OCI-LY3 (cell line): Measurements from ENCODE around the gene COL6A5.

ENCODE experiments used
- H2AFZ ChIP-seq: fragments of 200-600, 300-600 bp; shearing (Covaris generic); 2 replicates; pipeline ENCODE4 v1.6.0; 2014; ENCODE audit warnings: antibody characterized with exemption, low read depth, low read length
- H3K27ac ChIP-seq: fragments of 200-600, 300-600 bp; sonication (generic); 2 replicates; pipeline ENCODE4 v1.5.1; 2014; ENCODE audit warnings: mild to moderate bottlenecking, low read length, moderate library complexity, mixed read lengths
- H3K27me3 ChIP-seq: fragments of 200-600, 300-600 bp; sonication (generic); 2 replicates; pipeline ENCODE4 v1.6.1; 2014; ENCODE audit warnings: low read depth, low read length, mixed read lengths
- H3K36me3 ChIP-seq: fragments of 200-600, 300-600 bp; sonication (generic); replicated peaks from 2 replicates; pipeline ENCODE3; 2014; ENCODE audit warnings: low read depth, low read length, mixed read lengths
- H3K4me1 ChIP-seq: fragments of 300-600, 200-600 bp; sonication (generic); 2 replicates; pipeline ENCODE4 v1.6.1; 2014; ENCODE audit warnings: low read length, mixed read lengths
- H3K4me2 ChIP-seq: fragments of 200-600, 300-600 bp; sonication (generic); 2 replicates; pipeline ENCODE4 v1.6.1; 2014; ENCODE audit warnings: low read length, mixed read lengths
- H3K4me3 ChIP-seq: fragments of 300-600, 200-600 bp; sonication (generic); 2 replicates; pipeline ENCODE4 v1.5.1; 2014; ENCODE audit warnings: antibody characterized with exemption, mild to moderate bottlenecking, low read length, moderate library complexity
- H3K79me2 ChIP-seq: fragments of 300-600, 200-600 bp; shearing (Covaris generic); 2 replicates; pipeline ENCODE4 v1.6.1; 2014; ENCODE audit warnings: mild to moderate bottlenecking, low read length, mixed read lengths
- H3K9ac ChIP-seq: fragments of 300-600, 200-600 bp; shearing (Covaris generic); 2 replicates; pipeline ENCODE4 v1.6.0; 2014; ENCODE audit warnings: mild to moderate bottlenecking, low read length, moderate library complexity
- H3K9me3 ChIP-seq: fragments of 200-600, 300-600 bp; shearing (Covaris generic); 2 replicates; pipeline ENCODE4 v1.6.1; 2014; ENCODE audit warnings: low read length, mixed read lengths; ENCODE audit not compliant: insufficient read depth
- H4K20me1 ChIP-seq: fragments of 200-600, 300-600 bp; sonication (generic); 2 replicates; pipeline ENCODE4 v1.6.1; 2016; ENCODE audit warnings: low read length, mixed read lengths; ENCODE audit not compliant: insufficient read depth
- EZH2phosphoT487 ChIP-seq: fragments of 200-600 bp; shearing (Covaris generic); IDR thresholded peaks from 2 replicates; pipeline ENCODE4 v1.6.1; 2018; ENCODE audit warnings: antibody characterized with exemption, mixed run types, low read depth
- TF ChIP-seq, protein P1 (sequence below): fragments of 200-600, 300-600 bp; sonication (generic); IDR thresholded peaks from 2 replicates; pipeline ENCODE4 v1.5.1; 2014; ENCODE audit warnings: antibody characterized with exemption, low read length, low read depth

The COL6A5 gene

DNA sequence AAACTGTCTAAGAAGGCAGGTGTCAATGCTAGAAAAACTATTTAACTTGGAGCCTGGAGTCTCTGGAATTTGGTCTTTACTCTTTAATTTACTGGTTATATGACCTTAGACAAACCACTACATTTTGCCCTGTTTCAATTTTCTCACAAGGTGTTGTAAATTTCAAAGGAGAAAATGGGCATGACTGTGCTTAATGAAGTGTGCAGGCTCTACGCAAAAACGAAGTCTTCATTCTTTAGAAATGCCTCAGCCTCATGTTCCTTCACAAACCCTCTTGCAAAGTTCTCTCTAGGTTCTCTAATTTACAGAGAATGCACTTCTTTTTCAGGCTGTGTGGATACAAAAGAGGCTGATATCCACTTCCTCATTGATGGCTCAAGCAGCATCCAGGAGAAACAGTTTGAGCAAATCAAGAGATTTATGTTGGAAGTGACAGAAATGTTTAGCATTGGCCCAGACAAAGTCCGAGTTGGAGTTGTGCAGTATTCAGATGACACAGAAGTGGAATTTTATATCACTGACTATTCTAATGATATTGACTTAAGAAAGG is 39.1 kb downstream of the COL6A5 start:
- H3K27me3 ChIP-seq: no peaks in the 10 kb centered on the region
- no peak overlapping the region for H3K4me2 ChIP-seq
- H2AFZ ChIP-seq: no peak overlapping the region
- no peak overlapping the region for H3K9ac ChIP-seq
- H3K27ac ChIP-seq: no peak overlapping the region
- no peaks in the 10 kb centered on the region for H3K36me3 ChIP-seq
- H3K4me3 ChIP-seq: no peak overlapping the region
- H3K9me3 ChIP-seq: no peaks in the 10 kb centered on the region
- no peaks in the 10 kb centered on the region for H3K79me2 ChIP-seq
- no peak for TF ChIP-seq EZH2phosphoT487
- TF ChIP-seq, protein P1, sequence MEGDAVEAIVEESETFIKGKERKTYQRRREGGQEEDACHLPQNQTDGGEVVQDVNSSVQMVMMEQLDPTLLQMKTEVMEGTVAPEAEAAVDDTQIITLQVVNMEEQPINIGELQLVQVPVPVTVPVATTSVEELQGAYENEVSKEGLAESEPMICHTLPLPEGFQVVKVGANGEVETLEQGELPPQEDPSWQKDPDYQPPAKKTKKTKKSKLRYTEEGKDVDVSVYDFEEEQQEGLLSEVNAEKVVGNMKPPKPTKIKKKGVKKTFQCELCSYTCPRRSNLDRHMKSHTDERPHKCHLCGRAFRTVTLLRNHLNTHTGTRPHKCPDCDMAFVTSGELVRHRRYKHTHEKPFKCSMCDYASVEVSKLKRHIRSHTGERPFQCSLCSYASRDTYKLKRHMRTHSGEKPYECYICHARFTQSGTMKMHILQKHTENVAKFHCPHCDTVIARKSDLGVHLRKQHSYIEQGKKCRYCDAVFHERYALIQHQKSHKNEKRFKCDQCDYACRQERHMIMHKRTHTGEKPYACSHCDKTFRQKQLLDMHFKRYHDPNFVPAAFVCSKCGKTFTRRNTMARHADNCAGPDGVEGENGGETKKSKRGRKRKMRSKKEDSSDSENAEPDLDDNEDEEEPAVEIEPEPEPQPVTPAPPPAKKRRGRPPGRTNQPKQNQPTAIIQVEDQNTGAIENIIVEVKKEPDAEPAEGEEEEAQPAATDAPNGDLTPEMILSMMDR: no peak
- H3K4me1 ChIP-seq: no peaks in the 10 kb centered on the region
- H4K20me1 ChIP-seq: no peaks in the 10 kb centered on the region

DNA sequence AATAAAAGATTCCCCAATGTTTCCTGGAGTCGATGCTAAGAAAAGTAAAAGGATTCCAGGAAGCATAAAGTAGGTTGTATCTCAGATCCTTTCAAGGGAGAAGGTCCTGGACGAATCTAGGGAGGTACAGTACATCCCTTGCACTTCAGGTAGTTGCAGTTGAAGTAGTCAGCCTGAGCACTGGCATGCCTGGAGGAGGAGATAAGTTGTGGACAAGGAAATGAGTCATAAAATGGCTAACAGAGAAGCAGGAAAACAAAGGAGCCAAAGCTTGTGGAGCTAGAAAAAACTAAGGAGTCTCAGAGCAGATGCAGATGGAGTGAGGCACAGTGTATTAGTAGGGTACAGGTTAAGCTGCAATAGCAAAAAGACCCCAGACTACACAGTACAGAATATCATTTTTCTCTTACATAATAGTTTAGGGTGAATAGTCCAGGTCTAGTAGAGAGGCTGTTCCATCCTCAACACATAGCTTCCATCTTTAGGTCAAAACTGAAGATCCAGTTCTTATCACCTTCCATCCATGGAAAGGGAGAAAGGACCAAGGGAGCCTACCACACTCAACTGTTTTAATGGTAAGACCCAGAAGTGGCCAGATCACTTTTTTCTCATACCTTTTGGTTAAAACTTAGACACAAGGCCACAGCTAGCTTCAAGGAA is 41.3 kb downstream of the COL6A5 start:
- Histone ChIP-seq H3K27me3 (0 out of 2 replicates have a peak, but pooled peaks cover 2% of the 10 kb centered on the region), H3K4me1 (no peaks in the 10 kb centered on the region), H3K4me3 (no peak overlapping the region), H3K4me2 (no peak overlapping the region), H3K27ac (no peak overlapping the region), H3K79me2 (no peaks in the 10 kb centered on the region), H3K9me3 (no peaks in the 10 kb centered on the region), H4K20me1 (no peaks in the 10 kb centered on the region), H2AFZ (no peak overlapping the region), H3K9ac (no peak overlapping the region), H3K36me3 (no peaks in the 10 kb centered on the region)
- TF ChIP-seq EZH2phosphoT487: no peak
- TF ChIP-seq, protein P1: no peak

GRCh38 chr3:130389743-130390478 is 44.4 kb downstream of the COL6A5 start:
- no peaks in the 10 kb centered on the region for H3K79me2 ChIP-seq
- no peaks in the 10 kb centered on the region for H3K4me1 ChIP-seq
- TF ChIP-seq, protein P1: no peak
- TF ChIP-seq EZH2phosphoT487: no peak
- H2AFZ ChIP-seq: no peak overlapping the region
- H3K27ac ChIP-seq: no peak overlapping the region
- no peak overlapping the region for H3K9ac ChIP-seq
- no peak overlapping the region for H3K4me2 ChIP-seq
- H3K9me3 ChIP-seq: no peaks in the 10 kb centered on the region
- no peaks in the 10 kb centered on the region for H3K36me3 ChIP-seq
- H3K4me3 ChIP-seq: no peak overlapping the region
- no peaks in the 10 kb centered on the region for H4K20me1 ChIP-seq
- H3K27me3 ChIP-seq: 0 out of 2 replicates have a peak, but pooled peaks cover 6% of the 10 kb centered on the region

DNA sequence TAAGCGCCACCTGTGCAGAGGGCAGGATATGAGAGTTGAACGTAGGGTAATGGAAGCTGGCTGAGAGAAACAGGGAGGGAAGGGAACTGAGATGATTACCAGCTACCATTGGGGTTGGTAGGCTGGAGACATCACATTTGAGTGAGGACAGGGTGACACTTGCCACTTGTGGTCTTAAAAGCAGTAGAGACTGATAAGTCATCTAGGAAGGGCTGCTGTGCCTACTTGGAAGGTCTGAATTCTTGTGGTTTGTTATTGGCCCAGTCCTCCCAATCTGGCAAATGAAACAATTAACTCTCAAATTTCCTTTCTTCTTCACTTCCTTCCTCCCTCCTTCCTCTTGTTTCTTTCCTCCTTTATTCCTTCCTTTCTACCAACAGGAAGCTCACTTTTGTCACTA is 46.8 kb downstream of the COL6A5 start:
- Histone ChIP-seq H3K4me2 (no peak overlapping the region), H3K79me2 (no peaks in the 10 kb centered on the region), H4K20me1 (no peaks in the 10 kb centered on the region), H3K9ac (no peak overlapping the region), H3K4me3 (no peak overlapping the region), H3K4me1 (no peaks in the 10 kb centered on the region), H3K27me3 (0 out of 2 replicates have a peak, but pooled peaks cover 6% of the 10 kb centered on the region), H3K27ac (no peak overlapping the region), H3K9me3 (no peaks in the 10 kb centered on the region), H2AFZ (no peak overlapping the region), H3K36me3 (no peaks in the 10 kb centered on the region)
- TF ChIP-seq EZH2phosphoT487: no peak
- TF ChIP-seq, protein P1: no peak
